Kidney epithelial cell (primary cell): ENCODE data around the gene PCP4L1. TPM values are rescaled to one million over a fixed set of nuclear protein-coding genes. Genes with fewer than 3 reads are reported as not detected.

Source experiments
- DNase-seq: peaks from one replicate; pipeline ENCODE4 v3.0.0-alpha.2; 2010; ENCODE audit warnings: low read depth
- H3K27me3 ChIP-seq: 2 replicates; pipeline ENCODE4 v1.6.0; 2011; ENCODE audit warnings: low read length; ENCODE audit not compliant: control insufficient read depth, insufficient read depth
- H3K36me3 ChIP-seq: 2 replicates; pipeline ENCODE4 v1.5.1; 2011; ENCODE audit warnings: low read length; ENCODE audit not compliant: control insufficient read depth, insufficient read depth
- H3K4me3 ChIP-seq: 2 replicates; pipeline ENCODE4 v1.5.1; 2011; ENCODE audit warnings: low read depth, mild to moderate bottlenecking, control low read depth, low read length
- total RNA-seq: library from RNA; depleted of rRNA; stranded (reverse); fragments of >200 nt; gene quantifications from 2 replicates; pipeline ENCODE4 v1.2.3, GENCODE V29; 2015
- TF ChIP-seq, protein P1 (sequence below): IDR thresholded peaks from 2 replicates; pipeline ENCODE4 v1.5.1; 2011; ENCODE audit warnings: mild to moderate bottlenecking, moderate library complexity, low read length, control low read depth, inconsistent platforms; ENCODE audit not compliant: insufficient read depth, poor library complexity, severe bottlenecking

PCP4L1 gene
- total RNA-seq, 1 donor from 2014 or later = not detected

DNA sequence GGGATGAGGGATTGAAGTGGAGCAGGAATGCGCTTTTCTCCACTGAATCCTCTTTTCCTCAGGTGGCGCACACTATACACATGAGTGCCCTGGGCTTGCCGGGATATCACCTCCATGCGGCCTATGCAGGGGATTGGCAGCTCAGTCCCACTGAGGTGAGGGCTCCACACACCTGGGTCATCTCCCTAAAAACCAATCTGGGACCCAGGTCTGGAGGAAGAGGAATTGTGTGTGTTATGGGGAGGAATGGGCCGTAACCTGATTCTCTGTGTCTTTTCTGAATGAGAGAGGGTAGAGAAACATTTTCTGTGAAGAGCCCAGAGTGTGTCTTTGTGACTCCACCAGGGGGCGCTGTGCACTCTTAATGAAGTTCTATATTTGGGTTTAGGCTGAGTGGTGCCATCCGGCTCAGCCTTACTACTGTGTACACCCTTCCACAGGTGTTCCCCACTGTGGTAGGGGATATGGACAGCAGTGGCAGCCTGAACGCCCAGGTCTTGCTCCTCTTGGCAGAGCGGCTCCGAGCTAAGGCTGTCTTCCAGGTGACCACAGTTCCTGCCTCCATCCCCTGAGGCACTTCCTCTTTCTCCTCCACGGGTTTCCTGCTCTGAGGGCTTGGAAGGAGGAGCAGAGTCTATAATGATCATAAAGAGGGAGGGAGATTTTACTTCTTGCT, 31.2 kb upstream of the PCP4L1 start:
- Histone ChIP-seq H3K27me3 (no peaks in the 10 kb centered on the region), H3K36me3 (no peaks in the 10 kb centered on the region), H3K4me3 (no peak overlapping the region)
- TF ChIP-seq, protein P1, sequence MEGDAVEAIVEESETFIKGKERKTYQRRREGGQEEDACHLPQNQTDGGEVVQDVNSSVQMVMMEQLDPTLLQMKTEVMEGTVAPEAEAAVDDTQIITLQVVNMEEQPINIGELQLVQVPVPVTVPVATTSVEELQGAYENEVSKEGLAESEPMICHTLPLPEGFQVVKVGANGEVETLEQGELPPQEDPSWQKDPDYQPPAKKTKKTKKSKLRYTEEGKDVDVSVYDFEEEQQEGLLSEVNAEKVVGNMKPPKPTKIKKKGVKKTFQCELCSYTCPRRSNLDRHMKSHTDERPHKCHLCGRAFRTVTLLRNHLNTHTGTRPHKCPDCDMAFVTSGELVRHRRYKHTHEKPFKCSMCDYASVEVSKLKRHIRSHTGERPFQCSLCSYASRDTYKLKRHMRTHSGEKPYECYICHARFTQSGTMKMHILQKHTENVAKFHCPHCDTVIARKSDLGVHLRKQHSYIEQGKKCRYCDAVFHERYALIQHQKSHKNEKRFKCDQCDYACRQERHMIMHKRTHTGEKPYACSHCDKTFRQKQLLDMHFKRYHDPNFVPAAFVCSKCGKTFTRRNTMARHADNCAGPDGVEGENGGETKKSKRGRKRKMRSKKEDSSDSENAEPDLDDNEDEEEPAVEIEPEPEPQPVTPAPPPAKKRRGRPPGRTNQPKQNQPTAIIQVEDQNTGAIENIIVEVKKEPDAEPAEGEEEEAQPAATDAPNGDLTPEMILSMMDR = peak; percentile 73
- DNase-seq = no peak

DNA sequence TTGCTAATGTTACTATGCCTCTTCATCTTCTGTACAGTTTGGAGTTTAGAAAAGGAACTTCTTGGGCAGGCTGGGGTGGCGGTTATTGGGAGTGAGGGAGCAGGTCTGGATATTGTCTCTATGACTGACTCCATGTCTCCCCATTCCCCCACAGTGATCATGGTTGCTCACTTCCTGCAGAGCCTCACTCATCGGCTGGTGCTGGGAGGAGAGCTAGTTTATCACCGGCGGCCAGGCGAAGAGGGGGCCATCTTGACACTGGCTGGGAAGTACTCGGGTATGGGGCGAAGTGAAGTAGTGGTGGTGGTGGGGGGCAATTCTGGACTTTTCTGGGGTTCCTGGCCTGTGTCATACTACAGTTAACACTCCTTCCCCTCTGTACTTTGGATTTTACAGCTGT, 30.5 kb upstream of the PCP4L1 start:
- H3K27me3 ChIP-seq = no peaks in the 10 kb centered on the region
- DNase-seq = no peak
- no peak overlapping the region for H3K4me3 ChIP-seq
- TF ChIP-seq, protein P1 = no peak
- no peaks in the 10 kb centered on the region for H3K36me3 ChIP-seq

DNA sequence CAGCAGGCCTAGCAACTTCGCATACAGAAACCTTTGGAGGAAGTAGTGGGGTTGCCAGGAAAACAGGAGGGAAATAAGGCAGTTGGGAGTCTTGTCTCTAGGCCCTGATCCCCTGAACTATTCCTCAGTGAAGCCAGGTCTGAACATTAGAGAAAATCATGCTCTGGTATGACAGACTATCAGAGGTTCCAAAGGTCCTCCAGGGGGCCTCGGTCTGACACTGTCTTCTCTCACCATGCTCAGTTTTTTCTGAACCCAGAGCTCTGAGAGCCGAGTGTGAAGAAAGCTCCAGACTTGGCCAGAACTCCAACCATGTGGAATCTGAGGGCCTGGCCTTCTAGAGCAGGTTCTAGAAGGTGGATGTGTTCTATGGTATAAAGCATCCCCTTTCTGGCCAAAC, 28.6 kb upstream of the PCP4L1 start:
- no peak for DNase-seq
- no peaks in the 10 kb centered on the region for H3K36me3 ChIP-seq
- TF ChIP-seq, protein P1 = peak; percentile 16
- no peaks in the 10 kb centered on the region for H3K27me3 ChIP-seq
- no peak overlapping the region for H3K4me3 ChIP-seq

DNA sequence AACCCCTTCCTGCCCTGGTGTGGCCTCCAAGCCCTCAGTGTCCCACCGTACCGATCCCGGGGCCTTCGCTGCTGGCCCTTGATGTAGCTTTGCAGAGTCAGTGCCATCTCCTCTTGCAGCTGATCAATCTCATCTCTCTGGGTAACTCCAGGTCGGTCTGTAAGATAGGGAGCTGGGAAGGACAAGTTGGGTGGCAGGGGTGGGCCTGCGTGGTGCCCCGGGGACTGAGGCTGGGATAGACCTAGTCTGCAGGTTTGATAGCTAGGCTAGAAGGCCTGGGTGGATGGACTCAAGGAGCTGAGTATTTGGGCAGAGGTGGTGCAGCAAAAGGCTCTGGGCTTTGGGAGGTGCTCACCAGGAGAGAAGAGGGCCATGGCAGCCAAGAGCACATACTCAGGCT, 27.8 kb upstream of the PCP4L1 start:
- Histone ChIP-seq H3K4me3 (no peak overlapping the region), H3K27me3 (no peaks in the 10 kb centered on the region), H3K36me3 (no peaks in the 10 kb centered on the region)
- no peak for DNase-seq
- TF ChIP-seq, protein P1 = no peak

DNA sequence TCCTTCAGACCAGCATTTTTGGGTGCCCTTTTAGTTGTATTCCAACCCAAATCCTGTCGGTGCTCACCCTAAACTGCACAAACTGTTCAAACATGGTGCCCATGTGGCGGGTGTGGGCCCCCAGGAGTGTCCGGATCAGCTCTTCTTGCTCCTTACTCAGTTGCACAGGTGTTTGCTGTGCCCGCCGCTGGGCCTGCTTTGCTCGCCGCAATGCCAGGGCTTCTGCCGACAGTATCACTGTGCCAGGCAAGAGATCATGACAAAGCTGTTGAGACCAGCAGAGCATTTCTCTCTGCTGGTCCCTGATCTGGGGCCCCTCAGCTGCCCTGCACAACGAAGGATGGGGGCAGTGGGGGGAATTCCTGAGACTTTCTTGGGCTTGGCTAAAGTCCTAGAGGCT, 25.4 kb upstream of the PCP4L1 start:
- no peak for DNase-seq

More for the DNA sequence above, 25.4 kb upstream of the PCP4L1 start:
- TF ChIP-seq, protein P1 = no peak
- H3K27me3 ChIP-seq = peaks cover 2% of the 10 kb centered on the region
- H3K4me3 ChIP-seq = no peak overlapping the region
- H3K36me3 ChIP-seq = no peaks in the 10 kb centered on the region
